OCI-LY1 (cell line): ENCODE results near the gene COA8.
A peak's percentile ranks its signal among the peaks of the same experiment; 100 is the strongest.

Experiments used
- H2AFZ ChIP-seq: fragments of 200-600 bp; sonication (generic), shearing (Covaris generic); 2 replicates; pipeline ENCODE4 v1.6.0; 2014; ENCODE audit warnings: antibody characterized with exemption, mild to moderate bottlenecking, low read length
- H3F3A ChIP-seq: fragments of 200-600 bp; sonication (generic), shearing (Covaris generic); 2 replicates; pipeline ENCODE4 v1.6.0; 2014; ENCODE audit warnings: mild to moderate bottlenecking, antibody characterized with exemption, low read length, moderate library complexity; ENCODE audit not compliant: insufficient read depth
- H3K27ac ChIP-seq: fragments of 200-600 bp; sonication (generic); 2 replicates; pipeline ENCODE4 v1.5.1; 2014; ENCODE audit warnings: low read length, mixed run types, mild to moderate bottlenecking, low read depth; ENCODE audit not compliant: poor library complexity, severe bottlenecking
- H3K27me3 ChIP-seq: fragments of 200-600 bp; sonication (generic); 2 replicates; pipeline ENCODE4 v1.6.0; 2014; ENCODE audit warnings: antibody characterized with exemption, mild to moderate bottlenecking, low read length, moderate library complexity; ENCODE audit not compliant: insufficient read depth
- H3K36me3 ChIP-seq: fragments of 200-600 bp; sonication (generic); 2 replicates; pipeline ENCODE4 v1.6.1; 2014; ENCODE audit warnings: mild to moderate bottlenecking, antibody characterized with exemption, low read length, moderate library complexity, mixed read lengths; ENCODE audit not compliant: insufficient read depth
- H3K4me1 ChIP-seq: fragments of 200-600 bp; sonication (generic); 2 replicates; pipeline ENCODE4 v1.5.1; 2014; ENCODE audit warnings: mild to moderate bottlenecking, low read length, moderate library complexity; ENCODE audit not compliant: insufficient read depth, severe bottlenecking
- H3K4me2 ChIP-seq: fragments of 200-600 bp; sonication (generic), shearing (Covaris generic); 2 replicates; pipeline ENCODE4 v1.6.1; 2014; ENCODE audit warnings: low read length
- H3K4me3 ChIP-seq: fragments of 200-600 bp; sonication (generic); 2 replicates; pipeline ENCODE4 v1.5.1; 2014; ENCODE audit warnings: low read length, low read depth, mild to moderate bottlenecking, mixed read lengths; ENCODE audit not compliant: poor library complexity, severe bottlenecking
- H3K79me2 ChIP-seq: fragments of 200-600 bp; shearing (Covaris generic); 2 replicates; pipeline ENCODE4 v1.6.1; 2016; ENCODE audit warnings: mixed run types, low read length, mixed read lengths; ENCODE audit not compliant: insufficient read depth
- H3K9ac ChIP-seq: fragments of 200-600 bp; sonication (generic), shearing (Covaris generic); 2 replicates; pipeline ENCODE4 v1.6.1; 2014; ENCODE audit warnings: mild to moderate bottlenecking, low read length, mixed read lengths
- H3K9me2 ChIP-seq: fragments of 200-600 bp; sonication (generic), shearing (Covaris generic); 2 replicates; pipeline ENCODE4 v1.6.1; 2014; ENCODE audit warnings: low read depth, mild to moderate bottlenecking, low read length, mixed read lengths
- H3K9me3 ChIP-seq: fragments of 200-600 bp; shearing (Covaris generic); 2 replicates; pipeline ENCODE4 v1.6.1; 2014; ENCODE audit warnings: low read length, mixed read lengths
- H4K20me1 ChIP-seq: fragments of 200-600 bp; sonication (generic), shearing (Covaris generic); 2 replicates; pipeline ENCODE4 v1.6.0; 2016; ENCODE audit warnings: mild to moderate bottlenecking, low read length; ENCODE audit not compliant: insufficient read depth
- EZH2 ChIP-seq: fragments of 200-600 bp; sonication (generic), shearing (Covaris generic); IDR thresholded peaks from 2 replicates; pipeline ENCODE4 v1.8.0; 2017; ENCODE audit warnings: borderline replicate concordance, mixed run types, mild to moderate bottlenecking, antibody characterized with exemption, low read length, moderate library complexity, mixed read lengths
- TF ChIP-seq, protein P1 (sequence below): fragments of 200-600 bp; sonication (generic), shearing (Covaris generic); IDR thresholded peaks from 2 replicates; pipeline ENCODE4 v1.5.1; 2017; ENCODE audit warnings: mild to moderate bottlenecking, antibody characterized with exemption, low read length, moderate library complexity, mixed read lengths

Gene COA8

DNA sequence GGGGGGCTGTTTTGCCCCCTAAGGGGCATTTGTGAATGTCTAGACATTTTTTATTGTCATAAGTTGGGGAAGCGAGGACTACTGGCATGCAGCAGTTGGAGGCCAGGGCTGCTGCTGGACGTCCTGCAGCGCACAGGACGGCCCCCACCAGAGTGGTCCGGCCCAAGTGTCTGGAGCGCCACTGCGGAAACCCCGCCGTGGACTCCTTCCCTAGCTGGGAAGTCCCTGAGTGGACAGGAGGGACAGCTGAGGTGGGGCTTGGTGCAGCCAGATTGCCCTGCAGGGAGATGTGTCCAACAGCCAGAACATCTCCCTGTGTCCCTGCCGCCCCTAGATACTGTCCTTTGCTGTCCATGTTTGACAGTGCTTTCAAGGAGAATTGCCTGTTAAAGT, 45.6 kb upstream of the COA8 start:
- no peaks in the 10 kb centered on the region for H4K20me1 ChIP-seq
- no peaks in the 10 kb centered on the region for H3K9me3 ChIP-seq
- no peaks in the 10 kb centered on the region for H3K36me3 ChIP-seq
- H3K27me3 ChIP-seq = no peaks in the 10 kb centered on the region
- no peaks in the 10 kb centered on the region for H3K9me2 ChIP-seq
- H3K4me1 ChIP-seq = peaks cover 20% of the 10 kb centered on the region
- H3K79me2 ChIP-seq = no peaks in the 10 kb centered on the region
- no peak overlapping the region for H3K4me2 ChIP-seq
- no peak overlapping the region for H2AFZ ChIP-seq
- H3K4me3 ChIP-seq = no peak overlapping the region
- no peak overlapping the region for H3K9ac ChIP-seq
- H3K27ac ChIP-seq = no peak overlapping the region
- no peak for TF ChIP-seq EZH2
- TF ChIP-seq, protein P1, sequence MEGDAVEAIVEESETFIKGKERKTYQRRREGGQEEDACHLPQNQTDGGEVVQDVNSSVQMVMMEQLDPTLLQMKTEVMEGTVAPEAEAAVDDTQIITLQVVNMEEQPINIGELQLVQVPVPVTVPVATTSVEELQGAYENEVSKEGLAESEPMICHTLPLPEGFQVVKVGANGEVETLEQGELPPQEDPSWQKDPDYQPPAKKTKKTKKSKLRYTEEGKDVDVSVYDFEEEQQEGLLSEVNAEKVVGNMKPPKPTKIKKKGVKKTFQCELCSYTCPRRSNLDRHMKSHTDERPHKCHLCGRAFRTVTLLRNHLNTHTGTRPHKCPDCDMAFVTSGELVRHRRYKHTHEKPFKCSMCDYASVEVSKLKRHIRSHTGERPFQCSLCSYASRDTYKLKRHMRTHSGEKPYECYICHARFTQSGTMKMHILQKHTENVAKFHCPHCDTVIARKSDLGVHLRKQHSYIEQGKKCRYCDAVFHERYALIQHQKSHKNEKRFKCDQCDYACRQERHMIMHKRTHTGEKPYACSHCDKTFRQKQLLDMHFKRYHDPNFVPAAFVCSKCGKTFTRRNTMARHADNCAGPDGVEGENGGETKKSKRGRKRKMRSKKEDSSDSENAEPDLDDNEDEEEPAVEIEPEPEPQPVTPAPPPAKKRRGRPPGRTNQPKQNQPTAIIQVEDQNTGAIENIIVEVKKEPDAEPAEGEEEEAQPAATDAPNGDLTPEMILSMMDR = no peak
- H3F3A ChIP-seq = no peaks in the 10 kb centered on the region

- H3K36me3 ChIP-seq = no peaks in the 10 kb centered on the region
- H3K4me3 ChIP-seq = no peak overlapping the region
- H3K79me2 ChIP-seq = no peaks in the 10 kb centered on the region
- no peak overlapping the region for H2AFZ ChIP-seq
- H3K4me1 ChIP-seq = peaks cover 21% of the 10 kb centered on the region
- H3K27ac ChIP-seq = no peak overlapping the region
- H3K9me2 ChIP-seq = no peaks in the 10 kb centered on the region
- no peak overlapping the region for H3K4me2 ChIP-seq
- no peaks in the 10 kb centered on the region for H3F3A ChIP-seq
- no peaks in the 10 kb centered on the region for H3K9me3 ChIP-seq
- H3K9ac ChIP-seq = no peak overlapping the region
- no peaks in the 10 kb centered on the region for H3K27me3 ChIP-seq
- no peaks in the 10 kb centered on the region for H4K20me1 ChIP-seq
- TF ChIP-seq EZH2 = no peak
- TF ChIP-seq, protein P1 = no peak
Measured at GRCh38 chr14:103517721-103518421, 44.9 kb upstream of the COA8 start.

GRCh38 chr14:103518422-103519042, 44.2 kb upstream of the COA8 start:
- no peaks in the 10 kb centered on the region for H3K9me3 ChIP-seq
- no peaks in the 10 kb centered on the region for H3K27me3 ChIP-seq
- no peaks in the 10 kb centered on the region for H4K20me1 ChIP-seq
- TF ChIP-seq EZH2 = no peak
- TF ChIP-seq, protein P1 = peak; percentile 99
- H3K9me2 ChIP-seq = no peaks in the 10 kb centered on the region
- no peaks in the 10 kb centered on the region for H3F3A ChIP-seq
- no peak overlapping the region for H3K4me3 ChIP-seq
- peaks cover 21% of the 10 kb centered on the region for H3K4me1 ChIP-seq
- H3K4me2 ChIP-seq = no peak overlapping the region
- H3K27ac ChIP-seq = no peak overlapping the region
- no peaks in the 10 kb centered on the region for H3K79me2 ChIP-seq
- no peak overlapping the region for H2AFZ ChIP-seq
- no peaks in the 10 kb centered on the region for H3K36me3 ChIP-seq
- H3K9ac ChIP-seq = no peak overlapping the region
